Activated CD4-positive, alpha-beta T cell treated with anti-CD3 and anti-CD28 coated beads, Interleukin-2, amount 10 ng/mL, durations not matched to agents 7 days and 5 days (primary cell): ENCODE measurements around the gene RBAK. TPM values are rescaled to one million over a fixed set of nuclear protein-coding genes. Genes with fewer than 3 reads are reported as not detected.
"Not testable (repeated sequence)": the region's sequence is repeated elsewhere in the genome, so short reads cannot be mapped to it uniquely, and the experiment has no call there.

ENCODE experiments used
- CTCF ChIA-PET: fragments of 350-600 bp; sonication (Branson Sonifier 250); formaldehyde crosslinking; loops from one replicate; lab custom pipeline; 2021; ENCODE audit warnings: antibody characterized with exemption; lab: Charles Lee
- POLR2A ChIA-PET: fragments of 350-600 bp; sonication (Branson Sonifier 250); formaldehyde crosslinking; loops from one replicate; lab custom pipeline; 2021; ENCODE audit warnings: antibody characterized with exemption; lab: Charles Lee
- DNase-seq: peaks from one replicate; pipeline ENCODE4 v3.0.0-alpha.2; 2020
- H3K27ac Mint-ChIP-seq: one replicate; pipeline ENCODE4 v1.8.0; 2021; ENCODE audit warnings: mild to moderate bottlenecking, moderate library complexity, mixed read lengths
- H3K27me3 Mint-ChIP-seq: one replicate; pipeline ENCODE4 v1.8.0; 2021; ENCODE audit warnings: mixed read lengths
- H3K36me3 Mint-ChIP-seq: one replicate; pipeline ENCODE4 v1.8.0; 2021; ENCODE audit warnings: low read depth, mixed read lengths
- H3K4me1 Mint-ChIP-seq: one replicate; pipeline ENCODE4 v1.8.0; 2021; ENCODE audit warnings: mixed read lengths
- H3K4me3 Mint-ChIP-seq: one replicate; pipeline ENCODE4 v1.8.0; 2021; ENCODE audit warnings: mild to moderate bottlenecking, moderate library complexity, mixed read lengths
- H3K9me3 Mint-ChIP-seq: one replicate; pipeline ENCODE4 v1.8.0; 2021; ENCODE audit warnings: mixed read lengths
- total RNA-seq, 2 experiments: library from RNA; stranded (reverse); gene quantifications; one replicate each; pipeline ENCODE4 v1.2.3, GENCODE V29; 2021

RBAK gene
- total RNA-seq, 2 experiments from 2014 or later, result 15.7 to 16.1 TPM

DNA sequence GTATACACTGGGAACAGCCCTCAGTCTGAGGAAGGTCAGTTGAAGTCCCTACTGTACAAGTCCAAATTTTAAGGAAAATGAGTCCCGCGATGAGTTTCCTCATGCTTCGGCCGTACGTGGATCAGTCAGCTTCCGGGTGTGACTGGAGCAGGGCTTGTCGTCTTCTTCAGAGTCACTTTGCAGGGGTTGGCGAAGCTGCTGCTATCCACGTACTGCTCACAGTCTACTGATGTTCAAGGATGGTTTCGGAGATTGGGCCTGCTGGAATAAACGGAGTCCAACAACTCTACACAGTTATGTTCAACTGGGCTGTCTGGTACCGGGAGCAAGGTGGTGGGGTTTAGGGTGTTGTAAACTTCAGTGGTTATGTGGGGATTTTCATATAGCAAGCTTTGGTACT, 22.0 kb upstream of the RBAK start:
- POLR2A ChIA-PET, H3K27me3 Mint-ChIP-seq, H3K4me1 Mint-ChIP-seq, H3K27ac Mint-ChIP-seq, H3K4me3 Mint-ChIP-seq, DNase-seq: not testable (repeated sequence)
- Mint-ChIP-seq H3K9me3 (peaks cover 19% of the 10 kb centered on the region), H3K36me3 (peaks cover 26% of the 10 kb centered on the region)
- CTCF ChIA-PET, result interaction anchor here (0.6 kb wide), 1 partner anchor 168 kb away, joined by 3 read pairs; no protein-coding TSS in a partner anchor

DNA sequence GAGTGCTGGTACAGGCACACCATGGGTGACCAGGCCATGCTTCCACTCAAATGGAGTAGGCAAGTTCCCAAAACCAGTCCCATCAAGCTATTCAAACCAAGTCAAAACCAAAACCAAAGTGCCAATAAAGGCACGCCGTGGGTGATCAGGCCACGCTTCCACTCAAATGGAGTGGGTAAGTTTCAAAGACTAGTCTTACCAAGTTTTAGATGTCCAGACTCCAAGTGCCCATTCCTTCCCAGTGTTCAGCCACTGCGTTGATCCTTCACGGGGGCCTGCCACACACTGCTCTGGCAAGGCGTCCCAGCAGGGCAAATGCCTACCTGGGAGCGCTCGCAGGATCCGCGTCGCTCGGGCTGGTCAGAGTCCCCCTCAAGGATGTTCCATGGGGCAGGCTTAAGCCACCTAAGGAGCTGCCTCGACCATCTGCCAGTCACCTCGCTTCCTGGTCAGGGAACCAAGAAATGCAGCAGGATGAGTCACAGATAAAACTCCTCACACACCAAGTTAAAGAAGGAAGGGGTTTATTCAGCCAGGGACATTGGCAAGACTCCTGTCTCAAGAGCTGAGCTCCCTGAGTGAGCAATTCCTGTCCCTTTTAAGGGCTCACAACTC, 17.8 kb upstream of the RBAK start:
- POLR2A ChIA-PET, H3K9me3 Mint-ChIP-seq, DNase-seq, CTCF ChIA-PET, H3K4me1 Mint-ChIP-seq, H3K27me3 Mint-ChIP-seq, H3K27ac Mint-ChIP-seq, H3K4me3 Mint-ChIP-seq, H3K36me3 Mint-ChIP-seq: not testable (repeated sequence)

DNA sequence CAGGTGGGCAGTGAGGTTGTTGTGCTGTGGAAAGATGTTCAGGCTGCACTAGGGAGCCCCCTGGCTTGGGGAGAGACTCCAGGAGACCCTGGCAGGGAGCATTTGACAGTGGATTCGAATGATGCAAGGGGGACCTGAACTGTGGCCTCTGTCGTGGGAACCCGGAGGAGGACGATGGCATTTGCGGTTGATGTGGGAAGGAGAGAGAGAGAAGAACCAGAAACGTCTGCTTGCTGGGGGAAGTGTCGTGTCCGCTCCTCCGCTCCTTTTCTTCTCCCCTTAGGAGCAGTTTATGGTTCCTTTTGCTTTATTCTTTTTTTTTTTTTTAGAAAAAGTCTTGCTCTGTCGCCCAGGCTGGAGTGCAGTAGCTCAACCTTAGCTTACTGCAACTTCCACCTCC, 12.5 kb upstream of the RBAK start:
- H3K27ac Mint-ChIP-seq, H3K36me3 Mint-ChIP-seq, DNase-seq, CTCF ChIA-PET, H3K4me3 Mint-ChIP-seq, H3K27me3 Mint-ChIP-seq, H3K4me1 Mint-ChIP-seq, POLR2A ChIA-PET, H3K9me3 Mint-ChIP-seq: not testable (repeated sequence)

- POLR2A ChIA-PET, result no interaction called here
- H3K4me1 Mint-ChIP-seq, result no peaks in the 10 kb centered on the region
- H3K27ac Mint-ChIP-seq, result no peak overlapping the region
- no peaks in the 10 kb centered on the region for H3K36me3 Mint-ChIP-seq
- no peak overlapping the region for H3K4me3 Mint-ChIP-seq
- no peaks in the 10 kb centered on the region for H3K9me3 Mint-ChIP-seq
- DNase-seq, result no peak
- CTCF ChIA-PET, result interaction anchor here (0.6 to 0.8 kb wide), 2 partner anchors 62 to 1118 kb away, joined by 4 to 5 read pairs; no protein-coding TSS in a partner anchor
- no peaks in the 10 kb centered on the region for H3K27me3 Mint-ChIP-seq
Measured at GRCh38 chr7:5035276-5035675, 10.4 kb upstream of the RBAK start.

GRCh38 chr7:5036446-5036845, 9.2 kb upstream of the RBAK start:
- Mint-ChIP-seq H3K27me3 (no peaks in the 10 kb centered on the region), H3K4me1 (peaks cover 7% of the 10 kb centered on the region), H3K27ac (no peak overlapping the region), H3K36me3 (no peaks in the 10 kb centered on the region), H3K4me3 (no peak overlapping the region), H3K9me3 (no peaks in the 10 kb centered on the region)
- ChIA-PET CTCF (interaction anchor here (0.8 kb wide), 1 partner anchor 9 kb away, joined by 3 read pairs; the partner anchor contains the start of gene RBAK), POLR2A (no interaction called here)
- no peak for DNase-seq

- H3K27me3 Mint-ChIP-seq, result no peaks in the 10 kb centered on the region
- H3K4me3 Mint-ChIP-seq, result no peak overlapping the region
- peaks cover 31% of the 10 kb centered on the region for H3K4me1 Mint-ChIP-seq
- H3K36me3 Mint-ChIP-seq, result peaks cover 8% of the 10 kb centered on the region
- no peaks in the 10 kb centered on the region for H3K9me3 Mint-ChIP-seq
- ChIA-PET CTCF (interaction anchor here (0.6 kb wide), 1 partner anchor 210 kb away, joined by 3 read pairs; no protein-coding TSS in a partner anchor), POLR2A (no interaction called here)
- H3K27ac Mint-ChIP-seq, result peak overlapping the region; percentile 36
- DNase-seq, result peak; percentile 15
Measured at GRCh38 chr7:5041047-5041446, 4.6 kb upstream of the RBAK start.

DNA sequence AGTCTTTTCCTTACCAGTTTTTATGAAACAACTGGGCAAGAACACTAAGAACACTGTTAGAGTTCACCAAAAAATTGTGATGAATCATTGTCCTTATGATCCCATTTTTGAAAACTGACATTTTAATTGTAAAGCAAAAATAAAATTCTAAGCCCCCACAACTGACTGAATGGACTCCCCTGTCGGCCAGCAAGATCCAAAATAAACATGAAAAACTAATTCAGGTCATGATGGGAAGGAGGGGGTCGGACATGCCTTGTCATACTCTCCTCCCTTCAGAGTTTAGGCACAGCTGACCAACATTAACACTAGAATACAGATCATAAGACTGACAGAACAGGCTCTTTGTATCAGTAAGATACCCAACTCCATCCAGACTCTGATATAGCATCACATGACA, 2.0 kb upstream of the RBAK start:
- H3K36me3 Mint-ChIP-seq, result peaks cover 23% of the 10 kb centered on the region
- H3K27me3 Mint-ChIP-seq, result no peaks in the 10 kb centered on the region
- peaks cover 41% of the 10 kb centered on the region for H3K4me1 Mint-ChIP-seq
- POLR2A ChIA-PET, result no interaction called here
- H3K27ac Mint-ChIP-seq, result no peak overlapping the region
- no peak for DNase-seq
- CTCF ChIA-PET, result no interaction called here
- H3K4me3 Mint-ChIP-seq, result no peak overlapping the region
- H3K9me3 Mint-ChIP-seq, result peaks cover 2% of the 10 kb centered on the region

- peaks cover 14% of the 10 kb centered on the region for H3K9me3 Mint-ChIP-seq
- H3K27me3 Mint-ChIP-seq, POLR2A ChIA-PET, CTCF ChIA-PET: not testable (repeated sequence)
- peak overlapping the region; percentile 86 for H3K27ac Mint-ChIP-seq
- H3K4me3 Mint-ChIP-seq, result peak overlapping the region; percentile 92
- H3K4me1 Mint-ChIP-seq, result peaks cover 41% of the 10 kb centered on the region
- H3K36me3 Mint-ChIP-seq, result peaks cover 49% of the 10 kb centered on the region
- peak; percentile 6 for DNase-seq
Measured at GRCh38 chr7:5046397-5046732, 705 bp downstream of the RBAK start.

DNA sequence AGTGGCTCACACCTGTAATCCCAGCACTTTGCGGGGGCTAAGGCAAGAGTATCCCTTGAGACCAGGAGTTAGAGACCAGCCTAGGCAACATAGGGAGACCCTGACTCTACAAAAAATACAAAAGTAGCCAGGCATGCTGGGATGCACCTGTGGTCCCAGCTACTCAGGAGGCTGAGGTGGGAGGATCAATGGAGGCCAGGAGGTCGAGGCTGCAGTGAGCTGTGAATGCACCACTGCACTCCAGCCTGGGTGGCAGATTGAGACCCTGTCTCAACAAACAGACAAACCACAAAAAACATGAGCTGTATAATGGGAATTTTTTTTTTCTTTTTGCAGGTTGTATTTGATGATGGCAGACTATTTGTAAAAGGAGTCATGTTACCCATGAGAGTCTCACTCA, 1.5 kb downstream of the RBAK start:
- CTCF ChIA-PET, result interaction anchor here (0.6 kb wide), 2 partner anchors 37 to 150 kb away, joined by 3 read pairs; no protein-coding TSS in a partner anchor
- peaks cover 56% of the 10 kb centered on the region for H3K36me3 Mint-ChIP-seq
- H3K27me3 Mint-ChIP-seq, DNase-seq, H3K27ac Mint-ChIP-seq, POLR2A ChIA-PET: not testable (repeated sequence)
- peak overlapping the region; percentile 92 for H3K4me3 Mint-ChIP-seq
- peaks cover 36% of the 10 kb centered on the region for H3K4me1 Mint-ChIP-seq
- peaks cover 20% of the 10 kb centered on the region for H3K9me3 Mint-ChIP-seq

- H3K4me3 Mint-ChIP-seq, result no peak overlapping the region
- peaks cover 82% of the 10 kb centered on the region for H3K36me3 Mint-ChIP-seq
- H3K27me3 Mint-ChIP-seq, result no peaks in the 10 kb centered on the region
- peaks cover 38% of the 10 kb centered on the region for H3K9me3 Mint-ChIP-seq
- H3K4me1 Mint-ChIP-seq, result peaks cover 21% of the 10 kb centered on the region
- ChIA-PET CTCF (no interaction called here), POLR2A (no interaction called here)
- no peak overlapping the region for H3K27ac Mint-ChIP-seq
- no peak for DNase-seq
Measured at GRCh38 chr7:5050676-5051075, 5.0 kb downstream of the RBAK start.

DNA sequence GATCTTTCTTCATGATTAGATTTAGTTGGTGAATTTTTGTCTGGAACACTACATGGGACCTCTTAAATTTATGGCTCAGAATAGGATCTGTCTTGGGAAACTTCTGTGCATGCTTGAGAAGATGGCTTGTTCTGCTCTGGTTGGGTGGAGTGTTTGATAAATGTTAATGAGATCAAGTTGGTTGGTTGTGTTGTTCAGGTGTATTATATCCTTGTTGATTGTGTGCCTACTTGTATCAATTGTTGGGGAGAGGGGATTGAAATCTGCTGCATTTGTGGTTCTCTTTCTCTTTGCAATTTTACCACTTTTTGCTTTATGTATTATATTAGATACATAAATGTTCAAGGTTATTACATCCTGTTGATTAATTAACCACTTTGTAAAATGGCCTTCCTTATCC, 6.1 kb downstream of the RBAK start:
- H3K4me3 Mint-ChIP-seq, H3K27me3 Mint-ChIP-seq, DNase-seq, POLR2A ChIA-PET, CTCF ChIA-PET, H3K27ac Mint-ChIP-seq: not testable (repeated sequence)
- peaks cover 93% of the 10 kb centered on the region for H3K36me3 Mint-ChIP-seq
- peaks cover 44% of the 10 kb centered on the region for H3K9me3 Mint-ChIP-seq
- H3K4me1 Mint-ChIP-seq, result peaks cover 21% of the 10 kb centered on the region

- no peak overlapping the region for H3K4me3 Mint-ChIP-seq
Measured at GRCh38 chr7:5053175-5053574, 7.5 kb downstream of the RBAK start.

DNA sequence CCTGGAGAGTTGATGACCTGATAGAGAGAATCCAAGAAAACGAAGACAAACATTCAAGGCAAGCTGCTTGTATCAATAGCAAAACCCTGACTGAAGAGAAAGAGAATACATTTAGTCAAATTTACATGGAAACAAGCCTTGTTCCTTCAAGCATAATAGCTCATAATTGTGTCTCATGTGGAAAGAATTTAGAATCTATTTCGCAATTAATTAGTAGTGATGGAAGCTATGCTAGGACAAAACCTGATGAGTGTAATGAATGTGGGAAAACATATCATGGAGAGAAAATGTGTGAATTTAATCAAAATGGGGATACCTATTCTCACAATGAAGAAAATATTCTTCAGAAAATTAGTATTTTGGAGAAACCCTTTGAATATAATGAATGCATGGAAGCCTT, 18.0 kb downstream of the RBAK start:
- Mint-ChIP-seq H3K27me3 (no peaks in the 10 kb centered on the region), H3K4me3 (no peak overlapping the region), H3K36me3 (peaks cover 92% of the 10 kb centered on the region), H3K27ac (no peak overlapping the region), H3K9me3 (peaks cover 81% of the 10 kb centered on the region), H3K4me1 (no peaks in the 10 kb centered on the region)
- CTCF ChIA-PET, result no interaction called here
- POLR2A ChIA-PET, result no interaction called here
- no peak for DNase-seq

More at GRCh38 chr7:5053175-5053574, 7.5 kb downstream of the RBAK start:
- H3K27me3 Mint-ChIP-seq, result no peaks in the 10 kb centered on the region
- H3K9me3 Mint-ChIP-seq, result peaks cover 52% of the 10 kb centered on the region
- POLR2A ChIA-PET, result no interaction called here
- CTCF ChIA-PET, result no interaction called here
- no peak overlapping the region for H3K27ac Mint-ChIP-seq
- no peak for DNase-seq
- peaks cover 96% of the 10 kb centered on the region for H3K36me3 Mint-ChIP-seq
- peaks cover 15% of the 10 kb centered on the region for H3K4me1 Mint-ChIP-seq
